ENCODE results near the gene EFHD2.
"Not testable (repeated sequence)": the region's sequence is repeated elsewhere in the genome, so short reads cannot be mapped to it uniquely, and the experiment has no call there.

The EFHD2 gene

DNA sequence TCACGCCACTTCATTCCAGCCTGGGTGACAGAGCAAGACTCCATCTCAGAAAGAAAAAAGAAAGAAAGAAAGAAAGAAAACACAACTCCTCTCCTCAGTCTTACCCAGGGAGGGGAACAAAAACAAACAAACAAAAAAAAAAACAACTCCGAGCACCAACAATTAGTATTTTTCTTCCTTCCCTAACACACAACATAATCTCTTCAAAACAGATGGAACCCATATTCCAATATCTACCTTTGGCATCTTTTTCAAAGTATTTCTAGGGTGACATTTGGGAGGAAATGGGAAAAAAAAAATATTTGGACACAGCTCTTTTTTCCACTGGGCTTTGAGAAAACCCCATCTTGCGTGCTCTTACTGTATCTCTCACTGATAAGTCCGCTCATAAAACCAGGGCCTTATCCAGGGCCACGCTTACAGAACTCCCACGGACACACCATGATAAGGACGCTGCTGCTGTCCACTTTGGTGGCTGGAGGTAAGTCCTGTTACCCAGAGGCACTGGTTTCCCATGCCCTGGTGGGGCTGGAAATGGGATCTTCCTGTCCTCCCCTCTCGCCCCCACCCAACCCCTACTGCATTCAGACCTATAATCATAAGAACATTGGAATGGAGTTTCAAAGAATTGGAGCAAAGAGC lies 46.7 kb downstream of the EFHD2 start, which contains the start of gene CELA2A:
Gene CELA2A (plus strand): TSS at position 420 of the 642 bp plus-strand sequence. CDS start 22 bp downstream, at position 442.
- no peak for DNase-seq

DNA sequence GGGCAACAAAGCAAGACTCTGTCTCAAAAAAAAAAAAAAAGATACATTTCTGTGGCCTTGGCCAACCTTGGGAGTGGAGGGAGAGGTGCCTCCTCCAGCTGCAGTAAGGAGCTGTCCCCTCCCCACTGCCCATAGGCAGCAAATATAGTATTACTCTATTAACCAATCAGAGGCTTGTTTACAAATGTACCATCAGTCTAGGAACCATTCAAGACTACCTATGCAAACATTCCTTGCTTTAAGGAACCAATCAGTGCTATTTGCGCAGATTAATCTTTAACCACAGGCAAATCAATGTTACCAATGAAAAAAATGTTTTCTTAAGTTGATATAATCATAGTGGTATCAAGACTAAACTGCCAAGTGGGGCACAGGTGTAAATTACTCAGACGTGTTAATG lies 47.9 kb downstream of the EFHD2 start:
- no peak for DNase-seq

DNA sequence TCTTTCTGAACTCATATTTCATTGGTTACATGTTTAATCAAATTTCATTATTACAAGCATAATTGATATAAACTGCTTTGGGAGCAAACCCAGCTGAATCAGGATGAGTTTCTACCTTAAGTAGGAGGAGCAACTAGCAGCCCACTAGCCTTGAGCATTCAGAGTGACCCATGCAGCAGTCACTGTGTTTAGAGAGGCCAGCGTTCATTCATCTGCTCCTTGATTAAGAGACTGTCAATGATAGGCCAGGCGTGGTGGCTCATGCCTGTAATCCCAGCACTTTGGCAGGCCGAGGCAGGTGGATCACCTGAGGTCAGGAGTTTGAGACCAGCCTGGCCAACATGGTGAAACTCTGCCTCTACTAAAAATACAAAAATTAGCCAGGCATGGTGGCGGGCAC lies 48.7 kb downstream of the EFHD2 start:
- not testable (repeated sequence) for DNase-seq

DNA sequence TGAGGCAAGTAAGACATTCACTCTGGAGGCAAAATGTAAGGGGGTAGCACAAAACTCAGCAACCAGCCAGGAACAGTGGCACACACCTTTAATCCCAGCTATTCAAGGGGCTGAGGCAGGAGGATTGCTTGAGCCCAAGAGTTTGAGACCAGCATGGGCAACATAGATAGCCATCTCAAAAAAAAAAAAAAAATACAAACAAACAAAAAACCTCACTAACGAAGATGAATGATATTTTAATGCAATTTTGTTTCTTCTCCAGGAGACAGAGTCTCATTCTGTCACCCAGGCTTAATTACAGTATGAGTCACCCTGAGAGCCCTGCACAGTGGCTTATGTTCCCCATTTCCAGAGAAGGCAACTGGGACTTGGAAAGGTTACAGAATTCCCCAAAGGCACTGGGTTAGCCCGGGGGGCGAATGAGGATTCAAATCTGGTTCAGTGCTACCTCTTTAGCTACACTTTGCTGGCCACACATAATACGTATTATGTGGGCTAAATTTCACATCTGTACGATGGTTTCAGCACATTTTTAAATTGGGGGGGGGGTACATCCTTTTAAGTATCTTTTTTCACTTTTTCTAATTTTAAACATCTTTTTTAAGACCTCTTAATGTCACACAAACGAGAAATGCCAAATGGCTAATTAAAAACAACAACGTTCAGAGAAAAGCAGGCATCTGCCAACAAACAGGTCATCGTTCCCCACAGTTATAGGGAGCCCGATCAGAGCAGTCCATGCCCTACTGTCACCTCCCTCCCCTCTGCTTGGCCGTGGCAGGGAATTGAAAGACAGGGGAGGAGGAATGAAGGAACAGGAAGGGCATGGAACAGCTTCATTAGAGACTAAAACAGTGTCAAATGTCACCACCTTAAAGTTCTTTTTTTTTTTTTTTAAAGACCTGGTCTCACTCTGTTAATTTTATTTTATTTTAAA lies 50.4 kb downstream of the EFHD2 start:
- DNase-seq: peak; percentile 15

DNA sequence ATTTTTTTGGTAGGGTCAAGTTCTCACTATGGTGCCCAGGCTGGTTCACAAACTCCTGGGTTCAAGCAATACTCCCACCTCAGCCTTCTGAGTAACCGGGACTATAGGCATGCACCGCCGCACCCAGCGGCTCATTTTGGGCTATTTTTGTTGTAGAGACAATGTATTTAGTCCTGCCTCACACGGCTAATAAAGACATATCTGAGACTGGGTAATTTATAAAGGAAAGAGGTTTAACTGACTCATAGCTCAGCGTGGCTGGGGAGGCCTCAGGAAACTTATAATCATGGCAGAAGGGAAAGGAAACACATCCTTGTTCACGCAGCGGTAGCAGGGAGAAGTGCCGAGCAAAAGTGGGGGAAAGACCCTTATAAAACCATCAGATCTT lies 51.0 kb downstream of the EFHD2 start:
- DNase-seq: no peak

DNA sequence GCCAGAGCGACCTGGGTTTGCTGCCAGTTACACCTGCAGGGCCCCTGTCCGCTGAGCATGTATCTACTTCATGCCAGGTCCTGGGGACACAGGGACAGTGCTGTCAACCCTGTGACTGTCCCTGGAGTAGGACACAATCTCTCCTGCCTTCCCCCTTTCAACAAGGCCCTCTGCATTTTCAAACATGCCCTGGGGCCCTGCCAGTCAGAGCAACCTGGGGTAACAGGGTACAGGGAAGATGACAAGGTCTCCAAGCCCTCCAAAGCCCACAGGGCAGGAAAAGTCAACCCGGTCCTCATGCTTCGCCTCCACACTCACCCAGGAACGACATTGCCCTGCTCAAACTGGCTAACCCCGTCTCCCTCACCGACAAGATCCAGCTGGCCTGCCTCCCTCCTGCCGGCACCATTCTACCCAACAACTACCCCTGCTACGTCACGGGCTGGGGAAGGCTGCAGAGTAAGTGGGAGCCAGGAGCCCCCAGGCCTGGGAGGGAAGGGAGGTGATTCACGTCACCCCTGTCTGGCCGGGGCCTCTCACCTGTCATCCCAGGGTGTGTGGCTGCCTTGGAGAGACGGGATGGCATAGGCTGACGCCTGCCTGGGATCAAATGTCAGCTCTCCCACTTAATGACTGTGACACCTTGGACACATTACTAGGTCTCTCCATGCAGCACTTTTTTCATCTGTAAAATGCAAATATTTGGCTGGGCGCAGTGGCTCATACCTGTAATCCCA lies 53.5 kb downstream of the EFHD2 start:
- not testable (repeated sequence) for DNase-seq

DNA sequence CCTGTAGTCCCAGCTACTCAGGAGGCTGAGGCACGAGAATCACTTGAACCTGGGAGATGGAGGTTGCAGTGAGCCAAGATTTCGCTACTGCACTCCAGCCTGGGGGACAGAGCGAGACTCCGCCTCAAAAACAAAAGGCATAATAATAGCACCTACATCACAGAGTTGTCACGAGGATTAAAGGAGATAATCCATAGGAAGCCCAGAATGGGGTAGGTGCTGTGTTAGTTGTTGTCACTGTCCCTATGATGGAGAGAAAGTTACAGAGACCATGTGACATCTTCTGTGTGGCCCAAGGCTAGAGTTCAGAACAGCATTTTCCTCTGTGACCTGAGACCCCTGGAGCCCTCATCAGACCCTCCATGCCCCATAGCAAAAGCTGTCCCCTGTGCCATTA lies 54.2 kb downstream of the EFHD2 start:
- DNase-seq: not testable (repeated sequence)

DNA sequence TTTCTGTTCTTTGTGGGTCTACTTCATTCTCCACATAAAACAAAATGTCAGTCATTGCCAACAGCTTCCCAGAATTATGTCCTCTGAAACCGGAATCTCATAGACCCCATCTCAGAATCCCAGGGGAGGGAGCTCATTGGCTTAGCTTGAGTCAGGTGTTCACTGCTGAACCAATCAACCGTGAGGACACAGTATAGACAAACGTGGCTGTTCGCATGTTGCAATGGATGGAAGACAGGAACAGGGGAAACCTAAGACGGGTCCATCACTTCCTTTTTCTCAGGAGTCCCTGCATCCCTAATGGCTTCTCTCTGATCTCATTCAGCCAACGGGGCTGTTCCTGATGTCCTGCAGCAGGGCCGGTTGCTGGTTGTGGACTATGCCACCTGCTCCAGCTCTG lies 56.0 kb downstream of the EFHD2 start:
- no peak for DNase-seq

DNA sequence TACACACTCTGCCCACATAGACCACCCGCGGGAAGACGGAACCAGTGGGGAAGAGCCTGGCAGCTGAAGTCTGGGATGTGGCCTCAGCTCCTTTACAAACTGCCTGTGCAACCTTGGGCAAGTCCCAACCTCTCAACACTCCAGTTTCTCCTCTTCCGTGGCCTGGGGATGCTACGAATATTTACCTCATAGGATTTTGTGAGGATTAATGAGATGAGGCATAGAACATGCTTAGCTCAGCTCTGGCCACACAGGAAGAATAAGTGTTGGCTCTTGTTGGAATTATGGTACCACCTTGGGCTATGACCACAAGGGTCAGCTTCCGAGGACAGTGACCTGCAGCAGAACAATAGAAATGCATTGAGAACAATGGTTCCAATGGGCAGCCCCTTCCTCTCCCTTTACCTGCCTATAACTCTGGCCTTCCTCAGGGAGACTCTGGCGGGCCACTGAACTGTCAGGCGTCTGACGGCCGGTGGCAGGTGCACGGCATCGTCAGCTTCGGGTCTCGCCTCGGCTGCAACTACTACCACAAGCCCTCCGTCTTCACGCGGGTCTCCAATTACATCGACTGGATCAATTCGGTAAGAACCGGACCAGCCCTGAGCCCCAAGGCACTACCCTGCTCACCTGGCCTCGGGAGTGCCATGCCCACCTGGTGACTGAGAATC lies 57.4 kb downstream of the EFHD2 start:
- DNase-seq: not testable (repeated sequence)

DNA sequence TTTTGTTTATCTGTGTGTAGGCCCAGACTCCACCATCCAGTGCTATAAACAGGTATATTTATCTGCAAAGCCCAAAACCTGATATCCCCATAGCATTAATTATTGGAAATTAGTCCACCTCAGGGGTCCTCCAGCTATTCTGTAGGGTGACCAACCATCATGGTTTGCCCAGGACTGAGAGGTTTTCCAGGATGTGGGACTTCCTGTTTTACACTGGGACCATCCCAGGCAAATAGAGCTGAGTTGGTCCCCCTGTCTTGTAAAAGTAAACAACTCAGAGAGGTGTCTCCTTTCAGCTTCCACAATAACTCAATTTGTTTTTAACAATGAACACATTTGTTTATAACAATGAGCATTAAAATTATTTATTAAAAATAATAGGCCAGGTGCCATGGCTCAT lies 58.5 kb downstream of the EFHD2 start:
- DNase-seq: no peak

DNA sequence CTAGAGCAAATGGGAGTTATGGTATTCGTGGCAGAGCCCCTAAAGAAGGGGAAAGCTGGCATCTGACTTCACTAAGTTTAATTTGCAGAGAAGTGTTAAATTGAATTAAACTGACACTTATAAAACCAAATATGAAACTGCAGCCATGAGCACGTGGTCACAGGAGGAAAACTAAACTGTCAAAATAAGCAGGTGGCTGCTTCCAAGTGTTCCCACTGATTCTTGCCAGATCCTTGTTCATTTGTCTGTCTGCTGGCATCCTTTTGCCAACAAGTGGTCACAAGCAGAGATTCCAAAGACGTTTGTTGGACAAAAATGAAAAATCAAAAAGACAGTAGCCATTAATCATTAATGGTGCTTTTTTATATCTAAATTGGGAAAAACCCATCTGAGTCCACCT lies 59.7 kb downstream of the EFHD2 start:
- DNase-seq: no peak

DNA sequence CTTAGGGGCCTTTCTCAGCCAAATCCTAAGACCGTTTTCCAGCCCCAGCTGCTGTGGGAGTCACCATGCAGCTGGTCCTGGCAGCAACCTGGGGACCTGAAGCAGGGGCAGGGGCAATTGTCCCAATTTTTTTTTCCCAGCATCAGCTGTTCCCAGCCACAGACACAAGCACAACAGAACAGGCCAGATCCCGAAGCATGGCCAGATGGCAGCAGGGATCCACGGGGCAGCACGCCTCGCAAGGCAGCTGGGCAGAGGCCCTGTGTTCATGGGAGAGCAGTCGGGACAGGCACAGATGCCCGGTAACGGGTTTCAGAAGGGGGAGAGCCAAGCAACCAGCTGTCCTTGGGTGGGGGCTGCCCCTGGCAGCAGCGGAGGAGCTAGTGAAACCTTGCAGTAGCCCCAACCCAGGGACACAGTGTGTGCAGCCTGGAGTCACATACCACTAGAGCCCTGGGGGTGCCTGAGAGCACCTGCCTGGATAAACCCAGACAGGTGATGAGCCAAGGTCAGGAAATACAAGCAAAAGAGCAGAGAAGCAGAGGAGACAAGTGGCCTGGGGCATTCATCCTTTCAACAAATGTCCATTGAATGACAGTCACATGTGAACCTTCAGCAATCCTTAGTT lies 60.2 kb downstream of the EFHD2 start:
- DNase-seq: not testable (repeated sequence)

DNA sequence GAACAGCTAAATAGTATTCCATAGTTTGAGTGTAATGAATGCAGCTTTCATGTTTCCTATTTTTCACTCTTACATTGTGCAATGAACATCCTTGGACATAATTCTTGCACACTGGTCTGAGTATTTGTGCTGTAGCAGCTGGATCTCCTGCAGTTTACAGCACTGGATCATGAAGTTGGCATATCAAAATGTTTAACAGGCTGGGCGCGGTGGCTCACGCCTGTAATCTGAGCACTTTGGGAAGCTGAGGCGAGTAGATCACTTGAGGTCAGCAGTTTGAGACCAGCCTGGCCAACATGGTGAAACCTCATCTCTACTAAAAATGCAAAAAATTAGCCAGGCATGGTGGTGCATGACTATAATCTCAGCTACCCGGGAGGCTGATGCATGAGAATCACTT lies 61.4 kb downstream of the EFHD2 start:
- DNase-seq: not testable (repeated sequence)

DNA sequence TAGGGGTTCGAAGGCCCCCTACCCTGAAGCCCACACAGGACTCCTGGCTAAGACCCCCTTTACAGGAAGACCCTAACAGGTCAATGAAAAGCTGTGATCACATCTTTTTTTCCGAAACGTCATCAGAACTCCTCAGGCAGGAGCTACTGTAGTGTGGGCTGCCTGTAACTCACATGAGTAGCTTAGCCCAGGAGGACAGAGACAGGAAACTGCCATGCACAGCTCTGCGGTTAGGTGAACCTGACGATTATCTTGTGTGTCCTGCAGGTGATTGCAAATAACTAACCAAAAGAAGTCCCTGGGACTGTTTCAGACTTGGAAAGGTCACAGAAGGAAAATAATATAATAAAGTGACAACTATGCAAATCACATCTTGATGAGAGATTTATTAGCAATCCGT lies 62.0 kb downstream of the EFHD2 start:
- not testable (repeated sequence) for DNase-seq

DNA sequence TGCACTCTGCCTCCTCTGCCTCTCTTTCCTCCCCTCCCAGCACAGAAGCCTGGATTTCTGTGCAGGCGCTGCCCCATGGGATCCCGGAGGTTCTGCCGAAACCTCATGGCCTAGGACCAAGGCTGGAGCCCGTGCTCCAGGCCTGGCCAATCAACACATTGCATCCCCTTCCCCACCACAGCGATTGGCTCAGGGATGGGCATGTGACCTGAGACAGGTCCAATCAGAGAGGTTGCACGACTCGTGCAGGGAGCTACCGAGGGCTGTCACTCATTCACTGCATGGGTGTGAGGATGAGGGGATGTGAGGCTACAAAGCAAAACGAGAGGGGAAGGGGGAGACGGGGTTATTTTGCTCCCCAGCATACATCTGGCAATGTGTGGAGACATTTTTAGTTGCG lies 62.9 kb downstream of the EFHD2 start:
- DNase-seq: no peak

DNA sequence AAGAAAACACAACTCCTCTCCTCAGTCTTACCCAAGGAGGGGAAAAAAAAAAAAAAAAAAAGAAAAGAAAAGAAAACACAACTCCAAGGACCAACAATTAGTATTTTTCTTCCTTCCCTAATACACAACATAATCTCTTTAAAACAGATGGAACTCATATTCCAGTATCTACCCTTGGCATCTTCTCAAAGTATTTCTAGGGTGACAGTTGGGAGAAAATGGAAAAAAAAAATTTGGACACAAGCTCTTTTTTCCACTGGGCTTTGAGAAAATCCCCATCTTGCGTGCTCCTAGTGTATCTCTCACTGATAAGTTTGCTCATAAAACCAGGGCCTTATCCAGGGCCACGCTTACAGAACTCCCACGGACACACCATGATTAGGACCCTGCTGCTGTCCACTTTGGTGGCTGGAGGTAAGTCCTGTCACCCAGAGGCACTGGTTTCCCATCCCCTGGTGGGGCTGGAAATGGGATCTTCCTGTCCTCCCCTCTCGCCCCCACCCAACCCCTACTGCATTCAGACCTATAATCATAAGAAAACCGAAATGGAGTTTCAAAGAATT lies 66.1 kb downstream of the EFHD2 start, which contains the start of gene CELA2B:
Gene CELA2B (plus strand): TSS at position 353 of the 563 bp plus-strand sequence. CDS start 22 bp downstream, at position 375.
- no peak for DNase-seq

DNA sequence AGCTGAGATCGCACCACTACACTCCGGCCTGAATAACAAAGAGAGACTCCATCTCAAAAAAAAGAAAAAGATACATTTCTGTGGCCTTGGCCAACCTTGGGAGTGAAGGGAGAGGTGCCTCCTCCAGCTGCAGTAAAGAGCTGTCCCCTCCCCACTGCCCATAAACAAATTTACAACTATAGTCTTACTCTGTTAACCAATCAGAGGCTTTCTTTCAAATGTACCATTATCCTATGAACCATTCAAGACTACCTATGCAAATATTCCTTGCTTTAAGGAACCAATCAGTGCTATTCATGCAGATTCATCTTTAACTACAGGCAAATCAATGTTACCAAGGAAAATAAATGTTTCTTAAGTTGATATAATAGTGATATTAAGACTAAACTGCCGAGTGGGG lies 67.2 kb downstream of the EFHD2 start:
- DNase-seq: no peak

DNA sequence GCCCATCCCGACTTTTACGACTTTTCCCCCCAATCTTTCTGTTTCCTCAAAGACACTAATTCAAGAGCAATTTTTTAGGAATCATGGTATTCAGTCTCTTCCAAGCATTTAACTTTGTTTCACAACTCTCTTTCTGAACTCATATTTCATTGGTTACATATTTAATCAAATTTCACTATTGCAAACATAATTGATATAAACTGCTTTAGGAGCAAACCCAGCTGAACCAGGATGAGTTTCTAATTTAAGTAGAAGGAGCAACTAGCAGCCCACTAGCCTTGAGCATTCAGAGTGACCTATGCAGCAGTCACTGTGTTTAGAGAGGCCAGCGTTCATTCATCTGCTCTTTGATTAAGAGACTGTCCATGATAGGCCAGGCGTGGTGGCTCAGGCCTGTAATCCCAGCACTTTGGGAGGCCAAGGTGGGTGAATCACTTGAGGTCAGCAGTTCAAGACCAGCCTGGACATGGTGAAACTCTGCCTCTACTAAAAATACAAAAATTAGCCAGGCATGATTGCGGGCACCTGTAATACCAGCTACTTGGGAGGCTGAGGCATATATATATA lies 68.0 kb downstream of the EFHD2 start:
- DNase-seq: no peak
